8988T (cell line): ENCODE results near the gene FAM161B.
"Not testable (repeated sequence)": the region's sequence is repeated elsewhere in the genome, so short reads cannot be mapped to it uniquely, and the experiment has no call there.

Experiments
- DNase-seq: peaks from one replicate; pipeline ENCODE4 v3.0.0; 2011

FAM161B gene

DNA sequence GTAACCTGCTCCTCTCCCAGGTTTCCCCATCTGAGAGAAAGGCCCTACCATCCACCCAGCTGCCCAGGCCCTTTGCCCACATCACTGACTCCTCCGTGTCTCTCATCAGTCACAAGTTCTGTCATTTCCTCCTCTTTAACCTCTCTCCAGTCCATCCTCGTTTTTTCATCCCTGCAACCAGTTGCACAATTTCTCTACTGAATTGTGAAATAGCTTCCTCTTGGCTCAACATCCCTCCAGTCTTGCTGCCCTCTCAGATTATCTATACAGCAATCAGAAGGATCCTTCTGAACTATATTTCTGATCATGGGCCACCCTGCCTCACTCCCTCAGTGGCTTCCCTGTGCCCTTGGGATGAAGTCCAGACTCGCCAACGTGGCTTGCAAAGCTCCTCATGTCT is 6.8 kb downstream of the FAM161B start:
- no peak for DNase-seq

- DNase-seq = no peak
Measured at GRCh38 chr14:73942180-73942579, 7.7 kb downstream of the FAM161B start.

DNA sequence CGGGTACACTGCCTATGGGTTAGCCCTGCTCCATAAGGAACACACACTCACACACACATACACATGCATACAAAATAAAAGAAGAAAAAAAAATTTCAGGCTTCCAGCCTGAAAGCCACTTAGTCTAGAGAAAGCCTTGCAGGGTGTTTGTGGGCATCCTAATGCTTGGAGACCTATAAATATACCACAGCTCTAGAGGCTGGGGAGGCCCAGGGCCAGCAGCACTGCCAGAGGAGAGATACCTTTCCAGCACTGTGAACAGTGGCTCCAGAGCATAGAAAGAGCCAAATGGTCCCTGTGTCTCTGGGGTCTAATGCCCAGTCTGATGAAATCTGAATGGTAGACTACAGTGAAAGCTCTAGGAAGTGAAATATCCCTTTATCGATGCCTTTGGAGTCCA is 12.9 kb downstream of the FAM161B start:
- DNase-seq = no peak

DNA sequence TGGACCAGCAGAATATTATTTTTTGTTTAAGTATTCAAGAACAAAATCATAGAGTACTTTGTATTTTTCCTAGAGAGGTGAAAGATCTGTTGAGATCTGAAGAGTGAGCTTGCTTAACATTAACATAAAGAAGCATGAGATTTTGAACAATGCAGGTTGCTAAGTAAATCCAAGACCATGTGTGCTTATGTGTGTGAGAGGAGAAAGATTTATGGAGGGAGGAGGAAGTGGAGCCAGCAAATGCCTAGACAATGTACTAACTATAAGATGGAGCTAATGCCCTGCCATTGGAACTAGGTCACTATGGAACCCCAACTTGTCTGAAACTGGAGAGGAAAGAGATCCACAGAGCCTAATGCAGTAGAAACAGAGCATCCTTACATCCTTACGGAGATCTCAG is 13.3 kb downstream of the FAM161B start:
- no peak for DNase-seq

GRCh38 chr14:73935666-73936065 is 14.2 kb downstream of the FAM161B start:
- DNase-seq = no peak

- no peak for DNase-seq
Measured at GRCh38 chr14:73924337-73924736, 25.6 kb downstream of the FAM161B start.

DNA sequence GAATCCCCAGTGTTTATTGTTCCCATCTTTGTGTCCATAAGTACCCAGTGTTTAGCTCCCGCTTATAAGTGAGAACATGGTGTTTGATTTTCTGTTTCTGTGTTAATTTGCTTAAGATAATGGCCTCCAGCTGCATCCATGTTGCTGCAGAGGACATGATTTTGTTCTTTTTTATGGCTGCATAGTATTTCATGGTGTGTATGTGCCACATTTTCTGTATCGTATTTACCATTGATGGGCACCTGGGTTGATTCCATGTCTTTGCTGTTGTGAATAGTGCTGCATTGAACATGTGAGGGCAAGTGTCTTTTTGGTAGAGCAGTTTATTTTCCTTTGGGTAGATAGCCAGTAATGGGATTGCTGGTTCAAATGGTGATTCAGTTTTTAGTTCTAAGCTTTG is 30.4 kb downstream of the FAM161B start:
- DNase-seq = not testable (repeated sequence)

DNA sequence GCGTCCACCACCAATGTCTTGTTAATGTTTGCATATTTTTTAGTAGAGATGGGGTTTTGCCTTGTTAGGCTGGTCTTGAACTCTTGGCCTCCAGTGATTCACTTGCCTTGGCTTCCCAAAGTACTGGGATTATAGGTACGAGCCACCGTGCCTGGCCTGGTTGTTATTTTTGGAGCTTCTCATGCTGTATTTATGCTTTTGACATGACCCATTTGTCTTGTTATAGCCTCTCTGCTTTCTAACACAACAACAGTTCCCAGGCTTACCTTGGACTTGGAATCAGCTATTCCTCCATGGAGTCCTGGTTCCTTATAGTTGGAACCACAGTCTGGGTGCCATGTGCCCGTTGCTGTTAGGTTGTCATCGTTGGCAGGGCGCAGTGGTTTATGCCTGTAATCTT is 33.6 kb downstream of the FAM161B start:
- no peak for DNase-seq

- no peak for DNase-seq
Measured at GRCh38 chr14:73913256-73913655, 36.6 kb downstream of the FAM161B start.

DNA sequence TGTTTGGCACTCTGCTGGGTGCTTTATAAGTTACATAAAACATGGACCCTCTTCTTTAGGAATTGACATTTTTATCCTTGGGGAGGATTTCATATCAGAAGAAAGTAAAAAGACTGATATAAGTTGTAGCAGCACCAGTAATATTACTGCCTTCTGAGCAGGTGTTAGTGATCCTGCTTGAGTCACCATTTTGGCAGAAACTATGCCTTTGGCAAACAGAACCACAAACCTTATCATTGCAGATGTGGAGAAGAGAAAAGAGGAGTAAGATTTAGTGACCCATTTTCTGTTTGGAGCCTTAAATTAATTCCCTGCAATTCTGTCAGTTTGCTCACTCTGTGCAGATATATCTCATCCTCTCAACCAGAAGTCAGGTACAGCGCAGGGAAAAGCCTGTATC is 40.2 kb downstream of the FAM161B start:
- DNase-seq = no peak

GRCh38 chr14:73903028-73903427 is 46.9 kb downstream of the FAM161B start:
- DNase-seq = no peak

DNA sequence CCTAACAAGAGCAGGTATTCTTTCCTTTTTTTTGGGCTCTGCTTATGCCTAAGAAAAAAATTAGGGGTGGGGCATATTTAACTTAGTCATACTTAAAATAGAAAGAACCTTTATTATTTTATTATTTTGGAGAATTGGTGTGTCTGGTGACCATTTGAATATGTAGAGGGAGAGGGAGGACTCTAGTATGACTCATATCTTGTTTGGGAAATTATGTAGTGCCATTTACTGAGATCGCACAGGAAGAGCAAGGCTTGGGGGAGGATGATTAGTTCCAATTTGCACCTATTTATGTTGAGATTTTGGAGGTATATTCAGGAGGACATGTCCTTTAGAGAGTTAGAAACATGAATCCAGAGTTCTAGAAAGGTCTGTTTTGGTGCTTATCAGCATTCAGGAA is 53.4 kb downstream of the FAM161B start:
- no peak for DNase-seq

- DNase-seq = no peak
Measured at GRCh38 chr14:73895939-73896338, 54.0 kb downstream of the FAM161B start.

- not testable (repeated sequence) for DNase-seq
Measured at GRCh38 chr14:73894180-73894687, 55.7 kb downstream of the FAM161B start.

- no peak for DNase-seq
Measured at GRCh38 chr14:73889376-73889775, 60.5 kb downstream of the FAM161B start.

- DNase-seq = no peak
Measured at GRCh38 chr14:73888971-73889370, 60.9 kb downstream of the FAM161B start.

- no peak for DNase-seq
Measured at GRCh38 chr14:73888460-73888725, 61.5 kb downstream of the FAM161B start.

DNA sequence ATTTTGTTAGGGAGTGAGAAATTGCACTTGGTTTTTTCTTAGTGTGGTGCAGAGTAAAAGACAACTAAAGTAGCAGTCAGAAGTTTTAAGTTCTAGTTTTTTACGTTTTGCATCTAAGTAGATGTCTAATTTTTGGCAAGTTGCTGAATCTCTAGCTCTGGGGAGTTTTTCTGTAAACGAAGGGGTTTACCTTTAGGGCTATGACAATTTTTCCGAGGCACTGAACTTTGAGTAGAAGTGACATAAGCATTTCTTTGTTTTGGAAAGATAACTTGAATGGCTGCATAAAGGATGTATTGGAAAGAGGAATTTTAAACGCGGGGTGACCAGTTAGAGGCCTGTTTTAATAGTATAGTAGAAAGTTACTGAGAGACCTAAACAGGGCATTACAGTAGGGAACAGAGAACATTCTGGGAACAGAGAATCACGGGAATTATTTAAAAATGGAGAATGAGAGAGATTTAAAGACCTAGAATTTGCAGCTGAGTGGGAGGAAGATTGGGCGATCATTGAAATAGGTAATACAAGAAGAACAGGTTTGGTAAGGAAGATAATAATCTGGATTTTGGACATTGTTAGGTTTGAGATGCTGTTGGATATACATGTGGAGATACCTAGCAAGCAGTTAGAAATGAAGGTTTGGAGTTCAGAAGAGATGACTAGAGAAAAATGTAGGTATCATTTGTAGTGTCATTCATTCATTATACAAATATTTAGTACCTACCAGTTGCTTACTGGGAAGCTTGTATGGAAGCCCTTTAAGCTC is 62.0 kb downstream of the FAM161B start:
- DNase-seq = no peak

GRCh38 chr14:73887318-73887616 is 62.6 kb downstream of the FAM161B start:
- DNase-seq = no peak

GRCh38 chr14:73886449-73887317 is 63.2 kb downstream of the FAM161B start, which contains the start of gene ZNF410:
Gene ZNF410 (plus strand): TSS chr14:73886859. CDS start chr14:73892176, 5,317 bp downstream.
- DNase-seq = peak; percentile 68

GRCh38 chr14:73884438-73885190 is 65.3 kb downstream of the FAM161B start:
- no peak for DNase-seq
